ENCODE results near the gene SMIM45.

Gene SMIM45

DNA sequence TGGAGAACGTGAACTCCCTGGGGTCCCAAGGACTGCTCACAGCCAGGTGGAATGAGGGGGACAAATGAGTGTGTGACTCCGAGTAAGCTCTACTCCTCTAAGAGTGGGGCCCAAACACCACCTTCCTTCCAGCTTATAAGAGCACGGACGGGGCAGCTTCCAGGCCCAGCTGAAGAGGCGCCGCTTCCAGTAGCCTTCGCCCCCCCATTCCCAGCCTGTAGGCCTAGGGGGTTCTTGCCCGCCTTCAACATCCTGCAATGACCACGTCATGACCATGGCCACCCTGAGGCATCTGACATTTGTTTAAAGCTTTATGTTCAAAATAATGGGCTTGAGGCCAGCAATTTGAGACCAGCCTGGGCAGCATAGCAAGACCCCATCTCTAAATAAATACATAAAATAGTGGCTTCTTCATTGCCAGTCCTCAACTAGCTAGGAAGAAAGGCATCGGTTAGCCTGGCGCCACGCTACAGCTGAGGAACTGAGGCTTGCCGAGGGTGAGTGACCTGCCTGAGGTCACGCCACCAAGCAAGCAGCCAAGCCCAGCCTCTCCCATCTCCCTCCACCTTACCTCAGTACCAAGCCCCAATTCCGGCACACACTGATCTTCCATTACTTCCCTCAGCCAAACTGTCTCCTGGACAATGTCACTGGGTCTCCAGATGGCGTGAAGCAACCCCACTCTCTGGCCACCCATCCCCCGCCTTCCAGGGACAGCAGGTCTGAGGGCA is 17.5 kb upstream of the SMIM45 start:
- intact Hi-C loops (cut with DNase I; ENCODE audit: low total_unique reads), result no loop called here
- TF ChIP-seq, protein P1, sequence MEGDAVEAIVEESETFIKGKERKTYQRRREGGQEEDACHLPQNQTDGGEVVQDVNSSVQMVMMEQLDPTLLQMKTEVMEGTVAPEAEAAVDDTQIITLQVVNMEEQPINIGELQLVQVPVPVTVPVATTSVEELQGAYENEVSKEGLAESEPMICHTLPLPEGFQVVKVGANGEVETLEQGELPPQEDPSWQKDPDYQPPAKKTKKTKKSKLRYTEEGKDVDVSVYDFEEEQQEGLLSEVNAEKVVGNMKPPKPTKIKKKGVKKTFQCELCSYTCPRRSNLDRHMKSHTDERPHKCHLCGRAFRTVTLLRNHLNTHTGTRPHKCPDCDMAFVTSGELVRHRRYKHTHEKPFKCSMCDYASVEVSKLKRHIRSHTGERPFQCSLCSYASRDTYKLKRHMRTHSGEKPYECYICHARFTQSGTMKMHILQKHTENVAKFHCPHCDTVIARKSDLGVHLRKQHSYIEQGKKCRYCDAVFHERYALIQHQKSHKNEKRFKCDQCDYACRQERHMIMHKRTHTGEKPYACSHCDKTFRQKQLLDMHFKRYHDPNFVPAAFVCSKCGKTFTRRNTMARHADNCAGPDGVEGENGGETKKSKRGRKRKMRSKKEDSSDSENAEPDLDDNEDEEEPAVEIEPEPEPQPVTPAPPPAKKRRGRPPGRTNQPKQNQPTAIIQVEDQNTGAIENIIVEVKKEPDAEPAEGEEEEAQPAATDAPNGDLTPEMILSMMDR (IDR thresholded peaks at IDR 0.05), result no peak
- no peak for TF ChIP-seq POLR2A (IDR thresholded peaks at IDR 0.05)
- TF ChIP-seq POLR2AphosphoS5 (IDR thresholded peaks at IDR 0.05), result no peak
- Histone ChIP-seq H3K27ac (no peak overlapping the region), H3K9me3 (no peaks in the 10 kb centered on the region), H3K4me1 (no peaks in the 10 kb centered on the region), H3K4me3 (no peak overlapping the region), H3K36me3 (no peaks in the 10 kb centered on the region), H3K27me3 (no peaks in the 10 kb centered on the region)
- no peak for DNase-seq (ENCODE audit: low spot score in 2 of 2)

DNA sequence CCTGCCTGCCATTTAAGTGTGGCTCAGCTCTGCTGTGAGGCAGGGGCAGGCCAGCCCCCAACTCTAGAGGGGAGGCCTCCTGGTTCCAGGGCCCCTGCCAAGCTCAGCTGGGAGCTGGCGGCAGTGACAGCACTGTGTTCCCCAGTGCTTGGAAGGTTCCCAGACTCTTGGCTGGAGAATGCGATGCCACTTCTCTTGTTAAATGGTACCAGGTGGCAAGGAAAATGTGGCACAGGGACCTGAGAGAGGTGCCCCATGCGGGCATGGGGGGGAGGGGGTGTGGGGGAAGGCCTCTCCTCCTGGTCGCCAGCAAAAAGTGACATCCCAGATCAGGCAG is 17.0 kb upstream of the SMIM45 start:
- Histone ChIP-seq H3K4me3 (no peak overlapping the region), H3K36me3 (no peaks in the 10 kb centered on the region), H3K27me3 (no peaks in the 10 kb centered on the region), H3K9me3 (no peaks in the 10 kb centered on the region), H3K4me1 (no peaks in the 10 kb centered on the region), H3K27ac (no peak overlapping the region)
- intact Hi-C loops (cut with DNase I; ENCODE audit: low total_unique reads), result no loop called here
- DNase-seq (ENCODE audit: low spot score in 2 of 2), result no peak
- no peak for TF ChIP-seq POLR2AphosphoS5 (IDR thresholded peaks at IDR 0.05)
- TF ChIP-seq, protein P1 (IDR thresholded peaks at IDR 0.05), result no peak
- no peak for TF ChIP-seq POLR2A (IDR thresholded peaks at IDR 0.05)

DNA sequence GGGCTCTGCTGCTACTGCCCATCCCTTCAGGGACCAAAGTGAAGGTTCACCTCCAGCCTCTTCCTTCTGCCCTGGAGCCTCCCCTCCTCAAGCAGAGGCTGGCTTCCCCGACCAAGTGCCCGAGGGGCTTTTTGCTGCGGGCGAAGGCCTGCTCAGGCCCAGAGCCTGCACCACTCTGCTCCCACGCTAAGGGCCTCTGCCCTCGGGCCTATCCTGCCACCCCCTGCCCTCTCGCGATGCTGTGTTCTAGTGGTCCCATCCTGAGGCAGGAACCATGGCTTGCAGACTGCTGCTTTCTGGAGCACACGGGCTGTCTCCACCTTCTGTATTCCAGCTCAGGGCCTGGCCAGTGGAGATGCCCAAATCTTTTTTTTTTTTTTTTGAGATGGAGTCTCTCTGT is 16.4 kb upstream of the SMIM45 start:
- no peak for DNase-seq (ENCODE audit: low spot score in 2 of 2)
- H3K27me3 ChIP-seq, result no peaks in the 10 kb centered on the region
- H3K9me3 ChIP-seq, result no peaks in the 10 kb centered on the region
- no peak overlapping the region for H3K27ac ChIP-seq
- H3K4me3 ChIP-seq, result no peak overlapping the region
- no peaks in the 10 kb centered on the region for H3K36me3 ChIP-seq
- H3K4me1 ChIP-seq, result no peaks in the 10 kb centered on the region
- TF ChIP-seq POLR2A (IDR thresholded peaks at IDR 0.05) (no peak), POLR2AphosphoS5 (IDR thresholded peaks at IDR 0.05) (no peak)
- TF ChIP-seq, protein P1 (IDR thresholded peaks at IDR 0.05), result no peak
- intact Hi-C loops (cut with DNase I; ENCODE audit: low total_unique reads), result no loop called here

DNA sequence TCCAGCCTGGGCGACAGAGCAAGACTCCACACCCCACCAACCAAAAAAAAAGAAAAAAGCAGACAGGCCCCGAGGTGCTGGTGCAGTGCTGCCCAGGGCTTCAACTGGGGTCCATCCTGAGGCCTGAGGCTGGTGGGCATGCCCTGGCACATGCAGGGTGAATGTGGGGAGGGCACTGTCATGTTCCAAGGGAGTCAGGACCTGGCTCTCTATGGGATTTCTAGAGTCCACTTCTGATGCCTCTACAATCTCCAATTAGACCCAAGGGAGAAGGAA is 15.1 kb upstream of the SMIM45 start:
- DNase-seq (ENCODE audit: low spot score in 2 of 2), result no peak
- Histone ChIP-seq H3K36me3 (no peaks in the 10 kb centered on the region), H3K27me3 (no peaks in the 10 kb centered on the region), H3K4me3 (no peak overlapping the region), H3K4me1 (no peaks in the 10 kb centered on the region), H3K9me3 (no peaks in the 10 kb centered on the region), H3K27ac (no peak overlapping the region)
- TF ChIP-seq, protein P1 (IDR thresholded peaks at IDR 0.05), result no peak
- TF ChIP-seq POLR2A (IDR thresholded peaks at IDR 0.05) (no peak), POLR2AphosphoS5 (IDR thresholded peaks at IDR 0.05) (no peak)
- intact Hi-C loops (cut with DNase I; ENCODE audit: low total_unique reads), result no loop called here

DNA sequence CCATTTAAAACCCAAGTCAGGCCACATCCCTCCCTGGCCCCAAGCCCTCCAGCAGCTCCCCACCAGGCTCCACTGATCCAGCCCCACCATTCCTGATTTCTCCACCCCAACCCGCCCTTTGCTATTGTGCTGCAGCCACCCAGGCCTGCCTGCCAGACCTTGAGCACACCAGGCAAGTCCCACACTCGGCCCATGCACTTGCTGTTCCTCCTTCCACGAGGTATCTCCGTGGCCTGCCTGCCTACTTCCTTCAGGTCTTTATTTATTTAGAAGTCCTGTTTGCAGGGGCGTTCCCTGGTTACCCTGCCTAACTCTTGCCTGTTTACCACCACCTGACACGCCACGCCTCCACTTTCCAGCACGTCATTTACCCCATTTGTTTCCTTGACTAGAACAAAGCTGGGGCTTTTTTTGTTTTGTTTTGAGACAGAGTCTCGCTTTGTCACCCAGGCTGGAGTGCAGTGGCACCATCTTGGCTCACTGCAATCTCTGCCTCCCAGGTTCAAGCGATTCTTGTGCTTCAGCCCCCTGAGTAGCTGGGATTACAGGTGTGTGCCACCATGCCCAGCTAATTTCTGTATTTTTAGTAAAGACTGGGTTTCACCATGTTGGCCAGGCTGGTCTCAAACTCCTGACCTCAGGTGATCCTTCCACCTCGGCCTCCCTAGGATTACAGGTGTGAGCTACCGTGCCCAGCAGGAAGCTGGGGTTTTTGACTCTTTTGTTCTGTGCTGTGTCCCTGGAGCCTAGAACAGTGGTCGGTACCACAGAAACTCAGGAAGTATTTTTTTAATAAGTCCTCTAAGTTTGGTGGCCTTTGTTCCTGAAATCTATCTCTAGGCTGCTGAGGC is 11.7 kb upstream of the SMIM45 start:
- intact Hi-C loops (cut with DNase I; ENCODE audit: low total_unique reads), result no loop called here

More for the DNA sequence above, 11.7 kb upstream of the SMIM45 start:
- Histone ChIP-seq H3K9me3 (no peaks in the 10 kb centered on the region), H3K27ac (peak overlapping the region; percentile 71 to 75), H3K4me3 (no peak overlapping the region), H3K4me1 (no peaks in the 10 kb centered on the region), H3K27me3 (no peaks in the 10 kb centered on the region), H3K36me3 (no peaks in the 10 kb centered on the region)
- DNase-seq (ENCODE audit: low spot score in 2 of 2), result peak; percentile 67 to 80
- TF ChIP-seq POLR2A (IDR thresholded peaks at IDR 0.05) (no peak), POLR2AphosphoS5 (IDR thresholded peaks at IDR 0.05) (peak in 1 of 3 donors; percentile 41)
- TF ChIP-seq, protein P1 (IDR thresholded peaks at IDR 0.05), result no peak

All from breast epithelium (tissue), 4 donors.